IPS-18a (cell line): ENCODE data around the gene AGFG2.

Experiments
- H3K27ac ChIP-seq: one replicate; pipeline ENCODE4 v1.5.1; 2013; ENCODE audit warnings: low read length
- H3K27me3 ChIP-seq: one replicate; pipeline ENCODE4 v1.6.1; 2013; ENCODE audit warnings: mild to moderate bottlenecking, low read length; ENCODE audit not compliant: control insufficient read depth, insufficient read depth
- H3K36me3 ChIP-seq: one replicate; pipeline ENCODE4 v1.6.1; 2013; ENCODE audit warnings: low read depth, low read length; ENCODE audit not compliant: control insufficient read depth
- H3K4me1 ChIP-seq: one replicate; pipeline ENCODE4 v1.6.1; 2013; ENCODE audit warnings: low read depth, low read length; ENCODE audit not compliant: control insufficient read depth
- H3K4me3 ChIP-seq: one replicate; pipeline ENCODE4 v1.5.1; 2013; ENCODE audit warnings: low read length
- H3K9ac ChIP-seq: one replicate; pipeline ENCODE4 v1.6.1; 2013; ENCODE audit warnings: mild to moderate bottlenecking, low read length, moderate library complexity
- H3K9me3 ChIP-seq: one replicate; pipeline ENCODE4 v1.6.1; 2013; ENCODE audit warnings: low read depth, low read length; ENCODE audit not compliant: control insufficient read depth

Gene AGFG2

DNA sequence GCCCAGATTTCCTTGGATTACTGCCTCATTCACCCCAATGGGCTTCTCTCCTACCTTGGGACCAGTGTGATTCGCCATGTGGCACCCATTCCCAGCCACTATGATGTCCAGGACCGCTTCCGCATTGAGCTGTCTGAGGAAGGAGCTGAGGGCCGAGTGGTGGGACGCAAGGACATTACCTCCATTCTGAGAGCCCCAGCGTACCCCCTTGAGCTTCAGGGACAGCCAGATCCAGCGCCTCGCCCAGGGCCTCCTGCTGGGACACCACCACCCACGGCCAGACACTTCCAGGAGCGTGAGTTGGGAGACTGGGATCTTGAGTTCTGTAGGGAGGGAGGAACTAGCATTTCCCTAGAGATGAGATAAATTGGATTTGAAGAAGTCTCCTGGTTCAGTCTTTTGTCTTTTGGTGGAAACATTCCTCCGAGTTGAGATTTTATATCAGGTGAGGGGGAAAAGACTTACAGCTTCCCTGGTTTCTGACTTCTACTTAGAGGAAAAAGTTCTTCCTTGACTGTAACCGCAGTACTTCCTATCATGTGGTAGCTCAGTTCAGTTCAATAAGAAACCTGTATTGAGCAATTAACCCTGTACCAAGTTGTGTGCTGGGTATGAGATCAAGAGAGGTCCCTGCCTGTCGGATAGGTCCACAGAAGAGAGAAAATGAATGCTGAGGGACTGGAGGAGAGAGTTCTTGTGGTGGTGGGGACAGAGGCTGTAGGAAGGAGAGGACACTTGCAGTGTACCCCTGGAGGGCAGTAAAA, 74.6 kb downstream of the AGFG2 start:
- Histone ChIP-seq H3K27me3 (no peaks in the 10 kb centered on the region), H3K9me3 (no peaks in the 10 kb centered on the region), H3K36me3 (no peaks in the 10 kb centered on the region), H3K4me1 (no peaks in the 10 kb centered on the region), H3K4me3 (no peak overlapping the region), H3K27ac (no peak overlapping the region), H3K9ac (no peak overlapping the region)

DNA sequence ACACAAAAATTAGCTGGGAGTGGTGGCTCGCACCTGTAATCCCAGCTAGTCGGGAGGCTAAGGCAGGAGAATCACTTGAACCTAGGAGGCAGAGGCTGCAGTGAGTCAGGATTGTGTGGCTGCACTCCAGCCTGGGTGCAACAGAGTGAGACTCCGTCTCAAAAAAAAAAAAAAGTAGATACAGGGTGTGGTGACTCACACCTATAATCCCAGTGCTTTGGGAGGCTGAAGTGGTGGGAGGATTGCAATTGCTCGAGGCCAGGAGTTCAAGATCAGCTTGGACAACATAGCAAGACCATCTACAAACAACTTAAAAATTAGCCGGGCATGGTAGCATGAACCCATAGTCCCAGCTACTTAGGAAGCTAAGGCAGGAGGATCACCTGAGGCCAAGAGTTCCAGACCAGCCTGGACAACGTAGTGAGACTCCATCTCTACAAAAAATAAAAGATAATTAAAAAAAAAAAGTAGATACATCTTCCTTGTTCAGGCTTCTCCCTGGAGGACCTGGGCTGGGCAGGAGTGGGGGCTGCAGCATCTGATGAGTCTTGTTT, 75.4 kb downstream of the AGFG2 start:
- Histone ChIP-seq H3K27ac (no peak overlapping the region), H3K27me3 (no peaks in the 10 kb centered on the region), H3K4me1 (no peaks in the 10 kb centered on the region), H3K9ac (no peak overlapping the region), H3K4me3 (no peak overlapping the region), H3K9me3 (no peaks in the 10 kb centered on the region), H3K36me3 (no peaks in the 10 kb centered on the region)
